Stimulated activated naive B cell treated with anti-CD40 and anti-IgM and Interleukin-4, amounts not matched to agents 10 μg/mL and 1 μg/mL and 100 μg/mL, for 72 hours (primary cell): ENCODE measurements around the gene PPARG.

Source experiments
- ATAC-seq, 2 donors: fragments of 150-1000 bp; cut with Tn5 transposase; replicated peaks; 2 replicates each; pipeline ENCODE4 v1.10.0; 2021; ENCODE audit warnings: moderate library complexity in 1 of 2
- DNase-seq: peaks from one replicate; pipeline ENCODE4 v3.0.0; 2021
- H3K27ac Mint-ChIP-seq: one replicate; pipeline ENCODE4 v1.8.0; 2022; ENCODE audit warnings: mild to moderate bottlenecking, mixed read lengths
- H3K27me3 Mint-ChIP-seq, 2 donors: one replicate each; pipeline ENCODE4 v1.8.0; 2022; ENCODE audit warnings: mixed read lengths in 2 of 2
- H3K36me3 Mint-ChIP-seq, 2 donors: one replicate each; pipeline ENCODE4 v1.8.0; 2022; ENCODE audit warnings: mixed read lengths in 2 of 2, mild to moderate bottlenecking in 1 of 2
- H3K4me1 Mint-ChIP-seq, 2 donors: one replicate each; pipeline ENCODE4 v1.8.0; 2022; ENCODE audit warnings: mixed read lengths in 2 of 2, mild to moderate bottlenecking in 1 of 2
- H3K4me3 Mint-ChIP-seq, 2 donors: one replicate each; pipeline ENCODE4 v1.8.0; 2022; ENCODE audit warnings: mild to moderate bottlenecking in 2 of 2, mixed read lengths in 2 of 2, moderate library complexity in 1 of 2
- H3K9me3 Mint-ChIP-seq, 2 donors: one replicate each; pipeline ENCODE4 v1.8.0; 2022; ENCODE audit warnings: mixed read lengths in 2 of 2, mild to moderate bottlenecking in 1 of 2

PPARG gene

GRCh38 chr3:12286927-12287726, 1.7 kb upstream of the PPARG start:
- Mint-ChIP-seq H3K4me1 (peaks cover 0 to 12% of the 10 kb centered on the region in 2 donors), H3K27ac (peak overlapping the region; percentile 84), H3K36me3 (no peaks in the 10 kb centered on the region), H3K27me3 (peaks cover 35 to 54% of the 10 kb centered on the region in 2 donors), H3K4me3 (peak overlapping the region; percentile 74 to 78), H3K9me3 (peaks cover 0 to 3% of the 10 kb centered on the region in 2 donors)
- ATAC-seq (peak; percentile 42 to 49), DNase-seq (no peak)

- H3K27me3 Mint-ChIP-seq, result peaks cover 38 to 55% of the 10 kb centered on the region in 2 donors
- ATAC-seq, result peak; percentile 57 to 68
- no peaks in the 10 kb centered on the region for H3K36me3 Mint-ChIP-seq
- no peak for DNase-seq
- peak overlapping the region; percentile 87 for H3K27ac Mint-ChIP-seq
- H3K4me3 Mint-ChIP-seq, result peak overlapping the region; percentile 76 to 83
- peaks cover 0 to 3% of the 10 kb centered on the region in 2 donors for H3K9me3 Mint-ChIP-seq
- H3K4me1 Mint-ChIP-seq, result peaks cover 0 to 12% of the 10 kb centered on the region in 2 donors
Measured at GRCh38 chr3:12287727-12288181, 1.1 kb upstream of the PPARG start.

DNA sequence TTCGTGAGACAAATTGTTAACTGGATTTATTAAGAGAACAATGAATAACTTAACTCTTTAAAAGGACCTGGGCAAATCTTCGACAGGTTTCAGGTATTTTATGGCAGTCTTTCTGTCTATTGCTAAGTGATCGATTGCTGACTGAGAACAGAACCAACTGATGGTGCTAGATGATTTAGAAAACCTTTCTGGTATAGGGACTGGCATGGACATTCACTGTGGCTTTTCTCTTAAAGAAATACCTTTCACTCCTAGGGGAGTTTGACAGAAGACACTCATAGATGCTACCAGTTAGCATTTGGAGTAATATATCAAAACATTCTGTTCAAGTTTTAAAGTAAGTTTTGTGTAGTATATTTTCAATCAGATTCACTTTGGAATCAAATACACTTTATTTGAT, 654 bp downstream of the PPARG start:
- H3K9me3 Mint-ChIP-seq, result peaks cover 0 to 3% of the 10 kb centered on the region in 2 donors
- DNase-seq (no peak), ATAC-seq (no peak)
- H3K27ac Mint-ChIP-seq, result no peak overlapping the region
- peaks cover 35 to 43% of the 10 kb centered on the region in 2 donors for H3K27me3 Mint-ChIP-seq
- peaks cover 4 to 21% of the 10 kb centered on the region in 2 donors for H3K4me1 Mint-ChIP-seq
- no peaks in the 10 kb centered on the region for H3K36me3 Mint-ChIP-seq
- H3K4me3 Mint-ChIP-seq, result peak overlapping the region; percentile 81 to 83

DNA sequence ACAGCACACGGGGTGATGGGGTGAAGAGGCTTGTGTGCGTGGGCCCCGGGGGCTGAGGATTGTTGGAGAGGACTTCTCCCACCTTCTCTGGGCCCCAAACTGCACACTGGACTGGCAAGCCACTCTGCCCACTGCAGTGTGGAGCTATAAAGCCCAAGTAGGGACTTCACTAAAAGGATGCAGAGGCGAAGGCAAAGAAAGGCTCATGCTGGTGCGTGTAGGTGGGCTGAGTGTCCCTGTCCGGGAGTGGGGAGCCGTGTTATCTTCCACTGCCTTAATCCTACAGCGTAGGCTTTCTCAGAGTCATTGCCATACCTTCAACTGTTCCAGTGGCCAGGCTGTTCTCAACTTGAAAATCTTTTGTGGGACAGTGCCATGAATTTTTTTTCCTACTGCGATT, 3.9 kb downstream of the PPARG start:
- no peaks in the 10 kb centered on the region for H3K9me3 Mint-ChIP-seq
- peaks cover 4 to 9% of the 10 kb centered on the region in 2 donors for H3K4me1 Mint-ChIP-seq
- no peak overlapping the region for H3K27ac Mint-ChIP-seq
- no peak for ATAC-seq
- H3K4me3 Mint-ChIP-seq, result no peak overlapping the region
- no peak for DNase-seq
- H3K27me3 Mint-ChIP-seq, result peaks cover 17 to 22% of the 10 kb centered on the region in 2 donors
- H3K36me3 Mint-ChIP-seq, result no peaks in the 10 kb centered on the region

- ATAC-seq, result no peak
- no peak overlapping the region for H3K4me3 Mint-ChIP-seq
- H3K9me3 Mint-ChIP-seq, result no peaks in the 10 kb centered on the region
- H3K4me1 Mint-ChIP-seq, result peaks cover 4 to 9% of the 10 kb centered on the region in 2 donors
- H3K27me3 Mint-ChIP-seq, result peaks cover 6 to 18% of the 10 kb centered on the region in 2 donors
- no peak overlapping the region for H3K27ac Mint-ChIP-seq
- no peak for DNase-seq
- H3K36me3 Mint-ChIP-seq, result no peaks in the 10 kb centered on the region
Measured at GRCh38 chr3:12294885-12295580, 6.2 kb downstream of the PPARG start.

- Mint-ChIP-seq H3K27me3 (peaks cover 6 to 14% of the 10 kb centered on the region in 2 donors), H3K9me3 (no peaks in the 10 kb centered on the region), H3K27ac (no peak overlapping the region), H3K4me3 (no peak overlapping the region), H3K4me1 (peaks cover 4 to 12% of the 10 kb centered on the region in 2 donors), H3K36me3 (no peaks in the 10 kb centered on the region)
- ATAC-seq (no peak), DNase-seq (no peak)
Measured at GRCh38 chr3:12296511-12296910, 7.6 kb downstream of the PPARG start.

DNA sequence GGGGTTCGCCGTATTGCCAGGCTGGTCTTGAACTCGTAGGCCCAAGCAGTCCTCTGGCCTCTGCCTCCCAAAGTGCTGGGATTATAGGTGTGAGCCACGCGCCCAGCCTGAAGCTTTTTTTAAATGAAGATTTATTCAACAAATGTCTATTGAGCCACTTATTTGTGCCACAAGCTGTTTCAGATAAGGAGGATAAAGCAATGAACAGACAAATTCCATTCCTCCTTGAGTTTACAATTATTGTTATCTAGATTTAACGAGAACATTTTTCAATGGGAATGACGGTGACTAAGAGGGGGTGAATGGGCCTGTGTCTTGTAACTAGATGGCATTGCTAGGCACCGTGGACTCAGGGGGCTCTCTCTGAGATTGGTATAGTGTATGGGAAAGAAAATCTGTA, 10.2 kb downstream of the PPARG start:
- Mint-ChIP-seq H3K4me3 (no peak overlapping the region), H3K27me3 (peaks cover 12% of the 10 kb centered on the region in 2 donors), H3K4me1 (peaks cover 10 to 24% of the 10 kb centered on the region in 2 donors), H3K9me3 (peaks cover 0 to under 1% of the 10 kb centered on the region in 2 donors), H3K27ac (no peak overlapping the region), H3K36me3 (peaks cover 4 to 9% of the 10 kb centered on the region in 2 donors)
- ATAC-seq (no peak), DNase-seq (no peak)

- ATAC-seq (no peak), DNase-seq (no peak)
- H3K27me3 Mint-ChIP-seq, result peaks cover 16 to 17% of the 10 kb centered on the region in 2 donors
- no peak overlapping the region for H3K4me3 Mint-ChIP-seq
- peaks cover 12 to 32% of the 10 kb centered on the region in 2 donors for H3K4me1 Mint-ChIP-seq
- H3K36me3 Mint-ChIP-seq, result peaks cover 9 to 12% of the 10 kb centered on the region in 2 donors
- no peak overlapping the region for H3K27ac Mint-ChIP-seq
- H3K9me3 Mint-ChIP-seq, result peaks cover 0 to 5% of the 10 kb centered on the region in 2 donors
Measured at GRCh38 chr3:12300137-12300536, 11.3 kb downstream of the PPARG start.

GRCh38 chr3:12301031-12301430, 12.2 kb downstream of the PPARG start:
- peaks cover 12 to 33% of the 10 kb centered on the region in 2 donors for H3K4me1 Mint-ChIP-seq
- peaks cover 16 to 26% of the 10 kb centered on the region in 2 donors for H3K27me3 Mint-ChIP-seq
- H3K27ac Mint-ChIP-seq, result no peak overlapping the region
- no peak for DNase-seq
- no peak for ATAC-seq
- H3K36me3 Mint-ChIP-seq, result peaks cover 9 to 13% of the 10 kb centered on the region in 2 donors
- H3K9me3 Mint-ChIP-seq, result peaks cover 0 to 5% of the 10 kb centered on the region in 2 donors
- no peak overlapping the region for H3K4me3 Mint-ChIP-seq

GRCh38 chr3:12301513-12301912, 12.6 kb downstream of the PPARG start:
- H3K4me1 Mint-ChIP-seq, result peaks cover 12 to 33% of the 10 kb centered on the region in 2 donors
- H3K9me3 Mint-ChIP-seq, result peaks cover 0 to 5% of the 10 kb centered on the region in 2 donors
- ATAC-seq, result no peak
- peaks cover 16 to 30% of the 10 kb centered on the region in 2 donors for H3K27me3 Mint-ChIP-seq
- no peak overlapping the region for H3K27ac Mint-ChIP-seq
- no peak overlapping the region for H3K4me3 Mint-ChIP-seq
- DNase-seq, result no peak
- H3K36me3 Mint-ChIP-seq, result peaks cover 9 to 13% of the 10 kb centered on the region in 2 donors

DNA sequence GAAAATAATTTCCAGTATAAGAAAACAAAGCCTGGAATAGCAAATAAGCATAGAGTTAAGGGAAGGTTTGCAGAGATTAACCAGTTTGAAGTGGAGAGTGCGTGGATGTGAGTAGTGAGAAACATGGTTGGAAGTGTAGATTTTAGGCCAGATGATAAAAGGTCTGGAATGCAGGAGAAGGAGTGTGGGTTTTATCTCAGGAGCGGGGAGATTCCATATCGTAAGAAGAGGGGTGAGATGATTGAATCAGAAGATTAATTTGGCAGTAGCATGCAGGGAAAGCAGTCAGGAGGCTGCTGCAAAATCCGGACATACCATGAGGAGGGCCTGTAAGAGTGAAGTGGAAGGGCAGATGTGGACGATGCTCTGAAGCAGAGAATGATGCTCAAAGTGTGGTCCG, 13.7 kb downstream of the PPARG start:
- no peak for ATAC-seq
- H3K4me1 Mint-ChIP-seq, result peaks cover 15 to 38% of the 10 kb centered on the region in 2 donors
- DNase-seq, result no peak
- peaks cover 0 to 5% of the 10 kb centered on the region in 2 donors for H3K9me3 Mint-ChIP-seq
- H3K27ac Mint-ChIP-seq, result no peak overlapping the region
- H3K4me3 Mint-ChIP-seq, result no peak overlapping the region
- peaks cover 21 to 35% of the 10 kb centered on the region in 2 donors for H3K27me3 Mint-ChIP-seq
- H3K36me3 Mint-ChIP-seq, result peaks cover 12 to 13% of the 10 kb centered on the region in 2 donors

- H3K9me3 Mint-ChIP-seq, result peaks cover 0 to 8% of the 10 kb centered on the region in 2 donors
- DNase-seq (no peak), ATAC-seq (peak; percentile 46 to 49)
- H3K4me3 Mint-ChIP-seq, result no peak overlapping the region
- H3K27me3 Mint-ChIP-seq, result peaks cover 25 to 37% of the 10 kb centered on the region in 2 donors
- peaks cover 18 to 46% of the 10 kb centered on the region in 2 donors for H3K4me1 Mint-ChIP-seq
- peaks cover 16 to 18% of the 10 kb centered on the region in 2 donors for H3K36me3 Mint-ChIP-seq
- peak overlapping the region; percentile 15 for H3K27ac Mint-ChIP-seq
Measured at GRCh38 chr3:12303534-12303933, 14.7 kb downstream of the PPARG start.

GRCh38 chr3:12303993-12304392, 15.1 kb downstream of the PPARG start:
- Mint-ChIP-seq H3K27ac (no peak overlapping the region), H3K4me1 (peaks cover 19 to 48% of the 10 kb centered on the region in 2 donors), H3K4me3 (peak overlapping the region in 1 of 2 donors; percentile 31), H3K9me3 (peaks cover 0 to 8% of the 10 kb centered on the region in 2 donors), H3K36me3 (peaks cover 18% of the 10 kb centered on the region in 2 donors), H3K27me3 (peaks cover 25 to 37% of the 10 kb centered on the region in 2 donors)
- ATAC-seq (peak; percentile 70 to 73), DNase-seq (no peak)

- Mint-ChIP-seq H3K27ac (no peak overlapping the region), H3K4me3 (no peak overlapping the region), H3K4me1 (peaks cover 20 to 46% of the 10 kb centered on the region in 2 donors), H3K36me3 (peaks cover 13 to 15% of the 10 kb centered on the region in 2 donors), H3K9me3 (peaks cover 0 to 8% of the 10 kb centered on the region in 2 donors), H3K27me3 (peaks cover 24 to 32% of the 10 kb centered on the region in 2 donors)
- no peak for DNase-seq
- no peak for ATAC-seq
Measured at GRCh38 chr3:12307136-12307535, 18.3 kb downstream of the PPARG start.
